Tibial artery (tissue), 4 donors: ENCODE data around the gene KDM3B.
"Not testable (repeated sequence)": the region's sequence is repeated elsewhere in the genome, so short reads cannot be mapped to it uniquely, and the experiment has no call there.

ENCODE experiments used
- DNase-seq, 2 donors: peaks; one replicate each; pipeline ENCODE4 v3.0.0-alpha.2; 2019
- H3K27ac ChIP-seq, 2 donors: fragments of 200-600 bp; sonication (generic) in 1 of 2; 1 replicate in 1 of 2; 2 replicates in 1 of 2; pipeline ENCODE4 v1.5.1; 2018 to 2019; ENCODE audit warnings: mild to moderate bottlenecking in 1 of 2
- H3K27me3 ChIP-seq, 2 donors: fragments of 200-600 bp; sonication (generic) in 1 of 2; one replicate each; pipeline versions ENCODE4 v1.5.1 to v1.6.0; 2016 to 2019
- H3K36me3 ChIP-seq, 3 donors: fragments of 200-600 bp; sonication (generic) in 2 of 3; one replicate each; pipeline ENCODE4 v1.5.1; 2016 to 2019; ENCODE audit warnings: mild to moderate bottlenecking in 2 of 3
- H3K4me1 ChIP-seq, 4 donors: fragments of 200-600 bp; sonication (generic) in 2 of 4; 1 replicate in 3 of 4; 2 replicates in 1 of 4; pipeline ENCODE4 v1.5.1; 2016 to 2019
- H3K4me3 ChIP-seq, 2 donors: fragments of 200-600 bp; sonication (generic) in 1 of 2; 1 replicate in 1 of 2; 2 replicates in 1 of 2; pipeline ENCODE4 v1.5.1; 2018 to 2019; ENCODE audit warnings: mild to moderate bottlenecking in 2 of 2
- H3K9me3 ChIP-seq, 3 donors: fragments of 200-600 bp; sonication (generic) in 1 of 3; one replicate each; pipeline ENCODE4 v1.5.1; 2016 to 2019
- intact Hi-C: fragments of 100-400 bp; cut with DNase I; formaldehyde crosslinking; loops from one replicate; pipeline ENCODE4 v1.15.0; 2023; ENCODE audit warnings: low total_unique reads
- TF ChIP-seq, protein P1 (sequence below), 2 experiments: fragments of 200-600 bp in 1 of 2; fragments of 450-650 bp in 1 of 2; IDR thresholded peaks; one replicate each; pipeline ENCODE4 v1.5.1; 2017 to 2019; ENCODE audit warnings: antibody characterized with exemption in 2 of 2, mild to moderate bottlenecking in 1 of 2, moderate library complexity in 1 of 2

The KDM3B gene

DNA sequence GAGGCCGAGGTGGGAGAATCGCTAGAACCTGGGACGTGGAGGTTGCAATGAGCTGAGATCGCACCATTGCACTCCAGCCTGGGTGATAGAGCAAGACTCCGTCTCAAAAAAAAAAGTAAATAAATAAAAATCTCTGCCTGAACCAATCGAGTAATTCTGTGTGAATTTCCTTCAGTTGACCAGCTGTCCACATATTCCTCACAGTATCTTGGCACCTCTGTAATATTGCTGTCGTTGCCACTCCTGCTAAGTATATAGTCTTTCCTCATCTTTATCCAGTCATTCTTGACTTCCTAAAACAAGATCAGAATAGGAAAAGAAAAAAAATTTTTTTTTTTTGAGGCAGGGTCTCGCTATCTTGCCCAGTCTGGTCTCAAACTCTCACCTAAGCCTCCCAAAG, 29.9 kb downstream of the KDM3B start:
- Histone ChIP-seq H3K4me1 (no peaks in the 10 kb centered on the region), H3K27ac (no peak overlapping the region), H3K36me3 (peaks cover 87 to 96% (median 88%) of the 10 kb centered on the region in 3 donors), H3K9me3 (no peaks in the 10 kb centered on the region), H3K4me3 (no peak overlapping the region), H3K27me3 (no peaks in the 10 kb centered on the region)
- intact Hi-C loops: no loop called here
- TF ChIP-seq, protein P1, sequence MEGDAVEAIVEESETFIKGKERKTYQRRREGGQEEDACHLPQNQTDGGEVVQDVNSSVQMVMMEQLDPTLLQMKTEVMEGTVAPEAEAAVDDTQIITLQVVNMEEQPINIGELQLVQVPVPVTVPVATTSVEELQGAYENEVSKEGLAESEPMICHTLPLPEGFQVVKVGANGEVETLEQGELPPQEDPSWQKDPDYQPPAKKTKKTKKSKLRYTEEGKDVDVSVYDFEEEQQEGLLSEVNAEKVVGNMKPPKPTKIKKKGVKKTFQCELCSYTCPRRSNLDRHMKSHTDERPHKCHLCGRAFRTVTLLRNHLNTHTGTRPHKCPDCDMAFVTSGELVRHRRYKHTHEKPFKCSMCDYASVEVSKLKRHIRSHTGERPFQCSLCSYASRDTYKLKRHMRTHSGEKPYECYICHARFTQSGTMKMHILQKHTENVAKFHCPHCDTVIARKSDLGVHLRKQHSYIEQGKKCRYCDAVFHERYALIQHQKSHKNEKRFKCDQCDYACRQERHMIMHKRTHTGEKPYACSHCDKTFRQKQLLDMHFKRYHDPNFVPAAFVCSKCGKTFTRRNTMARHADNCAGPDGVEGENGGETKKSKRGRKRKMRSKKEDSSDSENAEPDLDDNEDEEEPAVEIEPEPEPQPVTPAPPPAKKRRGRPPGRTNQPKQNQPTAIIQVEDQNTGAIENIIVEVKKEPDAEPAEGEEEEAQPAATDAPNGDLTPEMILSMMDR (IDR thresholded peaks at IDR 0.05): no peak
- no peak for DNase-seq

DNA sequence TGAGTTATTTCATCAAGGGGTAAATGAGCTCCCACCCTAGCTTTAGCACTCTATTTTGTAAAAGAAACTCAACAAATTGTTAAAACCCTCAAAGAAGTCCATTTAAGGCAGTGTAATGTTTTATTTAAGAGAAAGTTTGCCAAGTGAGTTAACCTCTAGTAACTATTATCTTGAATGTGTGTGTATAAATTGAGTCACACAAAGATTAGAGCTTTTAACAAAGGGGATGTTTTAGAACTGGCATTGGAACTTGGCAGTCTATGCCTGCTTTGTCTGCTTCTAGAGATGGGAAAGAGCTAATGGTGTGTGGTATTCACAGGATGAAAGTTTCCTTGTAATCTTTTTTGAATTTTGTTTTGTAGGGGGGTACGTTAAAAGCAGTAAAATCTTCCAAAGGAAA, 33.2 kb downstream of the KDM3B start:
- H3K36me3 ChIP-seq: peaks cover 70 to 96% (median 71%) of the 10 kb centered on the region in 3 donors
- DNase-seq: no peak
- H3K9me3 ChIP-seq: no peaks in the 10 kb centered on the region
- TF ChIP-seq, protein P1 (IDR thresholded peaks at IDR 0.05): no peak
- no peaks in the 10 kb centered on the region for H3K4me1 ChIP-seq
- H3K27ac ChIP-seq: no peak overlapping the region
- intact Hi-C loops: no loop called here
- no peak overlapping the region for H3K4me3 ChIP-seq
- H3K27me3 ChIP-seq: no peaks in the 10 kb centered on the region

DNA sequence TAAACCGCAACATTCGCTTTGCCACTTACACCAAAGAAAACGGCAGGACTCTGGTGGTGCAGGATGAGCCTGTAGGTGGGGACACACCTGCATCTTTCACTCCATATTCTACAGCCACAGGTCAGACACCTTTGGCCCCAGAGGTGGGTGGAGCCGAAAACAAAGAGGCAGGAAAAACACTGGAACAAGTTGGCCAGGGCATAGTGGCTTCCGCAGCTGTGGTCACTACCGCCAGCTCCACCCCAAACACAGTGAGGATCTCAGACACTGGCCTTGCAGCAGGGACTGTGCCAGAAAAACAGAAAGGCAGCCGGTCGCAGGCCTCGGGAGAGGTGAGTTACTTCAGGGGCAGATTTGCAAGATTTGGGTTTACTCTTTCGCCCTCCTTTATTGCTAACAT, 33.8 kb downstream of the KDM3B start:
- no peaks in the 10 kb centered on the region for H3K27me3 ChIP-seq
- H3K4me3 ChIP-seq: no peak overlapping the region
- no peak overlapping the region for H3K27ac ChIP-seq
- TF ChIP-seq, protein P1 (IDR thresholded peaks at IDR 0.05): no peak
- no peaks in the 10 kb centered on the region for H3K9me3 ChIP-seq
- DNase-seq: no peak
- peaks cover 0 to 1% (median 0%) of the 10 kb centered on the region in 4 donors for H3K4me1 ChIP-seq
- intact Hi-C loops: no loop called here
- H3K36me3 ChIP-seq: peaks cover 70 to 96% (median 71%) of the 10 kb centered on the region in 3 donors

DNA sequence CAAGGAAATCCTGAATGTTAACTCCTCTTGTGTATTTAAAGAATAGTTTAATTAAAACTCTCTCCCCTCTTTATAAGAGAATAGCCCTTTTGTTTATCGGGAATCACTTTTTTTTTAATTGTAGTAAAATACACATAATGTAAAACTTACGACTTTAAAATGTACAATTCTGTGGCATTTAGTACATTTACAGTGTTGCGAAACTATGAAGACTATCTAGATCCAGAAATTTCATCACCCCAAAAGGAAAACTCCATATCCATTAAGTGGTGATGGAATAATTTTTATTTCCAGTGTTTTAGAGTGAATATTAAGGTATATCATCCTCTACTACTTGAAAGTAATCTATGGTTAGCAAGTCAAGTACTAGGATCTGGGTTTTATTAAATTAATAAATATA, 36.8 kb downstream of the KDM3B start:
- Histone ChIP-seq H3K4me3 (no peak overlapping the region), H3K4me1 (peaks cover 0 to 5% (median 0%) of the 10 kb centered on the region in 4 donors), H3K27me3 (no peaks in the 10 kb centered on the region), H3K27ac (no peak overlapping the region), H3K36me3 (peaks cover 72 to 96% (median 73%) of the 10 kb centered on the region in 3 donors), H3K9me3 (no peaks in the 10 kb centered on the region)
- intact Hi-C loops: no loop called here
- TF ChIP-seq, protein P1 (IDR thresholded peaks at IDR 0.05): no peak
- no peak for DNase-seq

DNA sequence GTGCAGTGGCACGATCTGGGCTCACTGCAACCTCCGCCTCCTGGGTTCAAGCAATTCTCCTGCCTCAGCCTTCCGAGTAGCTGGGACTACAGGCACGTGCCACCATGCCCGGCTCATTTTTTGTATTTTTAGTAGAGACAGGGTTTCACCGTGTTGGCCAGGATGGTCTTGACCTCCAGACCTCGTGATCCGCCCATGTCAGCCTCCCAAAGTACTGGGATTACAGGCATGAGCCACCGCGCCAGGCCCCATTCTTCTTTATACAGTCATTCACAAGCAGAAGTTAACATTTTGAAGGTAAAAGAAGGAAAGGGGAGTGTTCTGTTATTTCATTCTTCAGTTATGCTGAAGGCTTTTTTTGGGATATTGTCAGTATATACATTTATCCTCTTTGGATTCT, 37.4 kb downstream of the KDM3B start:
- H3K36me3 ChIP-seq: peaks cover 74 to 95% (median 78%) of the 10 kb centered on the region in 3 donors

DNA sequence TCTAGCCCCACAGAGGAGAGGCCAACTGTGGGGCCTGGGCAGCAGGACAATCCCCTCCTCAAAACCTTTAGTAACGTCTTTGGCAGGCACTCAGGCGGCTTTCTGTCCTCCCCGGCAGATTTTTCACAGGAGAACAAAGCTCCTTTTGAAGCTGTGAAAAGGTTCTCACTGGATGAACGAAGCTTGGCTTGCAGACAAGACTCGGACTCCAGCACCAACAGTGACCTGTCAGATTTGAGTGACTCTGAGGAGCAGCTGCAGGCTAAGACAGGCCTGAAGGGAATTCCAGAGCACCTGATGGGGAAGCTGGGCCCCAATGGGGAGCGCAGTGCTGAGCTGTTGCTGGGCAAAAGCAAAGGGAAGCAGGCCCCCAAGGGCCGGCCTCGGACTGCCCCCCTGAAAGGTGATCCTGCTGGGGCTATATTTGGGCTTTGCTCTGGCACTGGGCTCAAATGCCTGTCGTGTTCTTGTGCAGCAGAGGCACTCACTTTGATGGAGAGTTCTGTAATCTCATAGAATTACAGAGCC, 39.4 kb downstream of the KDM3B start:
- H3K9me3 ChIP-seq: no peaks in the 10 kb centered on the region
- H3K36me3 ChIP-seq: peaks cover 66 to 95% (median 81%) of the 10 kb centered on the region in 3 donors
- no peak overlapping the region for H3K27ac ChIP-seq
- H3K27me3 ChIP-seq: no peaks in the 10 kb centered on the region
- H3K4me3 ChIP-seq: no peak overlapping the region
- intact Hi-C loops: no loop called here
- TF ChIP-seq, protein P1 (IDR thresholded peaks at IDR 0.05): no peak
- peaks cover 0 to 5% (median 0%) of the 10 kb centered on the region in 4 donors for H3K4me1 ChIP-seq
- DNase-seq: no peak

More for the DNA sequence above, 37.4 kb downstream of the KDM3B start:
- H3K27ac ChIP-seq, intact Hi-C loops, DNase-seq, H3K4me1 ChIP-seq, H3K27me3 ChIP-seq, H3K4me3 ChIP-seq, H3K9me3 ChIP-seq: not testable (repeated sequence)
